Astrocyte of the spinal cord (primary cell): ENCODE results near the gene SNRNP40.

ENCODE experiments used
- DNase-seq: peaks from one replicate; pipeline ENCODE4 v3.0.0; 2011; ENCODE audit warnings: low read depth, low spot score
- H3K4me3 ChIP-seq: 2 replicates; pipeline ENCODE4 v1.5.1; 2011; ENCODE audit warnings: low read depth, mild to moderate bottlenecking, low read length, moderate library complexity
- in situ Hi-C: cut with HindIII; loops from 2 replicates; pipeline ENCODE4 v1.10.0; 2017; ENCODE audit warnings: low sequenced_read_pairs
- TF ChIP-seq, protein P1 (sequence below): IDR thresholded peaks from 2 replicates; pipeline ENCODE4 v1.5.1; 2012; ENCODE audit warnings: low read depth, mild to moderate bottlenecking, low read length, inconsistent platforms

Gene SNRNP40

DNA sequence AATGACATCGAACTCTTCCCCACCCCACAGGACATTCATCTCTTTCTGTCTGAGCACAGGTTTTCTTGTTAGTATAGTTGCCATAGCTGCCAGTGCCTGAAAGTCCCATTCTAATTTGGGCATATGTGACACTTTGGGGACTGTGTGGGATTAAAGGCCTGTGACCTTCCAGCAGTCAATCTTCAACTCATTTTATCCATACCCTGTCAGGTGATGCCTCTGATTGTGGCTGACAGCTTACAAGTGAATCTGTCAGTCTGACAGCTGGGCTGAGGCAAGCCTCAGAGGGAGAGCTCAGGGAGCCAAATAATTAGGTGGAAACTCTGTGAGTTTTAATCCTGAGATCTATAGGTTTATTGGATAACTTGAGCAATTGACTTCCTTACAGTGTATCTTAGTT, 29.9 kb upstream of the SNRNP40 start:
- no peak for DNase-seq
- H3K4me3 ChIP-seq = no peak overlapping the region
- TF ChIP-seq, protein P1, sequence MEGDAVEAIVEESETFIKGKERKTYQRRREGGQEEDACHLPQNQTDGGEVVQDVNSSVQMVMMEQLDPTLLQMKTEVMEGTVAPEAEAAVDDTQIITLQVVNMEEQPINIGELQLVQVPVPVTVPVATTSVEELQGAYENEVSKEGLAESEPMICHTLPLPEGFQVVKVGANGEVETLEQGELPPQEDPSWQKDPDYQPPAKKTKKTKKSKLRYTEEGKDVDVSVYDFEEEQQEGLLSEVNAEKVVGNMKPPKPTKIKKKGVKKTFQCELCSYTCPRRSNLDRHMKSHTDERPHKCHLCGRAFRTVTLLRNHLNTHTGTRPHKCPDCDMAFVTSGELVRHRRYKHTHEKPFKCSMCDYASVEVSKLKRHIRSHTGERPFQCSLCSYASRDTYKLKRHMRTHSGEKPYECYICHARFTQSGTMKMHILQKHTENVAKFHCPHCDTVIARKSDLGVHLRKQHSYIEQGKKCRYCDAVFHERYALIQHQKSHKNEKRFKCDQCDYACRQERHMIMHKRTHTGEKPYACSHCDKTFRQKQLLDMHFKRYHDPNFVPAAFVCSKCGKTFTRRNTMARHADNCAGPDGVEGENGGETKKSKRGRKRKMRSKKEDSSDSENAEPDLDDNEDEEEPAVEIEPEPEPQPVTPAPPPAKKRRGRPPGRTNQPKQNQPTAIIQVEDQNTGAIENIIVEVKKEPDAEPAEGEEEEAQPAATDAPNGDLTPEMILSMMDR = no peak
- in situ Hi-C loops = no loop called here

DNA sequence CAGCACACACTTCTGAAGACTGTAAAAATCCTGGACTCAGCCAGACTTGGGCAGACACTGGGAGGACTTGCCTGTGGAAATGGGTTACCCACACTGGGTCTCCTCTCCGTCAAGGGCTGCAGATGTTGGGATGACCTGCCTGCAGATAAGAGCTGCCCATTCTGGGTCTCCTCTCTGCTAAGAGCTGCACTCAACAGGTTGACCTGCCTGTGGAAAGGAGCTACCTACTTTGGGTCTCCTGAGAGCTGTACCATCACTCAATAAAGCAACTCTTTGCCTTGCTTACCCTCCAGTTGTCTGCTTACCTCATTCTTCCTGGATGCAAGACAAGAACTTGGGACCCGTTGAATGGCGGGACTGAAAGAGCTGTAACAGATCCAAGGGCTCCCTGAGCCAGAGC, 28.4 kb upstream of the SNRNP40 start:
- in situ Hi-C loops = no loop called here
- H3K4me3 ChIP-seq = no peak overlapping the region
- TF ChIP-seq, protein P1 = no peak
- DNase-seq = no peak

DNA sequence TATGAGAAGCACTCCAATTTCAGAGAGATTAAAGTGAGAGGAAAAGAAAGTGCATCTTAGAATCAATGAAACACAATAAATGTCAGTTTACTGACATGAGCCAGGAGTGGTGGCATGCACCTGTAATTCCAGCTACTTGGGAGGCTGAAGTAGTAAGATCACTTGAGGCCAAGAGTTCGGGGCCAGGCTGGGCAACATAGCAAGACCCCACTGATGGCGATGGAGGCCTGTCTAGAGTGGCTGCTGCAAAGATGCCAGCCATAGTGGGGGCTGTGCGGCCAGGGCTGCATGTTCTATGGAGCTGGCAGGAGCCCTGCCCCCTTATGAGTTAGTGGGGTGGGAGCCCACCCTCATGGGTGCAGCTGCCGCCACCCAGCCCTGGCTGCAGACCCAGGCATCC, 27.5 kb upstream of the SNRNP40 start:
- no peak overlapping the region for H3K4me3 ChIP-seq
- TF ChIP-seq, protein P1 = no peak
- DNase-seq = no peak
- in situ Hi-C loops = no loop called here

DNA sequence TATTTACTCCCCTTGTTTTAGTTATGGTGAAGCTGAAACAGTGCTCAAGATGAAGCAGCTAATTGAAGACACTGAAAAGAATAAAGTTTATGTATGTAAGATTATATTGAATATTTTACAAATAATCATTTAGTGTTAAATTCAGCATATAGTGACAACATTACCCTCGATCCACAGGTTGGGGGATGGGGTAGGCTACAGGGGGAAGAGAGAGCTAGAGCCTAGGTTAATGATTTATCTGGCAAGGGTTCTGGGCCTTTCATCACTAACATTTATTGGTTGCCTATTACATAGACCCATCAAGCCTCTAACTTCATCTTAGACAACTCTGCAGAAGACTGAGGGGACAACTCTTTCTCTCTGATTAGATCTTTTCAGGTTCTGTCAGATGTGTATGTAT, 21.6 kb upstream of the SNRNP40 start:
- no peak overlapping the region for H3K4me3 ChIP-seq
- in situ Hi-C loops = no loop called here
- TF ChIP-seq, protein P1 = no peak
- DNase-seq = no peak

DNA sequence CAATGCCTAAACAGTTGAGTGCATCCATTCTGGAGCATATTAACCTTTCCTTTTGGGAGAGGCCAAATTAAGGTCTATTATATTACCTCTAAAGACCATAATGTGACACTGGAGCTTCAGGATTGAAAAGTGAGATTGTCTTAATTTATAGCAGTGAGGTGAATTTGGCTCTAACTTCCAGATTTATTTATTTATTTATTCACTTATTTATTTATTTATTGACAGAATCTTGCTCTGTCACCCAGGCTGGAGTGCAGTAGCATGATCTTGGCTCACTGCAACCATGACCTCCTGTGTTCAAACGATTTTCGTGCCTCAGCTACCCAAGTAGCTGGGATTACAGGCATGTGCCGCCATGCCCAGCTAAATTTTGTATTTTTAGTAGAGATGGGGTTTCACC, 19.3 kb upstream of the SNRNP40 start:
- in situ Hi-C loops = no loop called here
- no peak for DNase-seq
- no peak overlapping the region for H3K4me3 ChIP-seq
- TF ChIP-seq, protein P1 = no peak

DNA sequence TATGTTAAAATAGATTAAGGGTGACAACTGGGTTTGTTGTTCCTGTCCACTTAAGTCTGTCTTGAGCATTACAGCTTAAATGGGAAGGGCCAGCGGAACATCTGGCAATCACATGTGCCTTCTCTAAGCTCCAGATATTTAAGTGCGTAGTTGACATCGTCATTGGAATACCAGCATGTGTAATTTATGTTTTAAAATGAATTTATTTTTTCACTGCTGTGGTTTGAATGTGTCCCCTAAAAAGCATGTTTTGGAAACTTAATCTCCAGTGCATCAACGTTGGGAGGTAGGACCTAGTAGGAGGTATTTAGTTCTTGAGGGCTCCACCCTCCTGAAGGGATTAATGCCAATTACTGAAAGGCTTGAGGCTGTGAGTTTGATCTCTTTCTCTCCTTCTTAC, 13.6 kb upstream of the SNRNP40 start:
- no peak overlapping the region for H3K4me3 ChIP-seq
- DNase-seq = no peak
- TF ChIP-seq, protein P1 = no peak
- in situ Hi-C loops = no loop called here

DNA sequence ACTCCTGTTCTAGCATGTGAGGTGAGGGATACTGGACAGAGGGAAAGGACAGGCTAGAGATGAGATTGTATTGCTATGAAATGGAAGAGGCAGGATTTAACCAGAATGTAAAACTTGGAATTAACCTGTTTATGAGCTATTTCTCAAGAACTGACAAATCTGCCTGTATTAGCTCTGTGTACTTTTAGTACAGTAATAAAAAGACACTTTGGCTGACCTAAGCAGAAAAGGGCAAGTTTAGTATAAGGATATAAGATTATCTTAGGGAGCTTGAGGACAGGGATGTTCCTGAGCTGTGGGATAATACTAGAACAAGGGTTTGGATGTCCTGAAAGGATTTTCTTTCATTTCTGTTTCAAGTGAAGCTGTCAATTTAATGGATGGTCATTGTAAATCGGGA, 11.4 kb upstream of the SNRNP40 start:
- TF ChIP-seq, protein P1 = no peak
- H3K4me3 ChIP-seq = no peak overlapping the region
- in situ Hi-C loops = no loop called here
- DNase-seq = no peak
